GM12878 (cell line): ENCODE measurements around the gene MYH9. TPM values are rescaled to one million over a fixed set of nuclear protein-coding genes. Genes with fewer than 3 reads are reported as not detected.

Experiments
- BCL11A ChIP-seq: IDR thresholded peaks from 2 replicates; pipeline ENCODE4 v1.6.1; 2011; ENCODE audit warnings: low read depth, low read length
- CBFB ChIP-seq: IDR thresholded peaks from 2 replicates; pipeline ENCODE4 v1.6.1; 2016; ENCODE audit warnings: antibody characterized with exemption, low read depth
- CHD2 ChIP-seq: IDR thresholded peaks from 2 replicates; pipeline ENCODE4 v1.6.1; 2011; ENCODE audit warnings: low read depth, low read length, improper control_type of control experiment, borderline replicate concordance
- EP300 ChIP-seq, 2 experiments: fragments of 150-350 bp in 1 of 2; IDR thresholded peaks; 2 replicates each; pipeline ENCODE4 v1.6.1; 2011 to 2012; ENCODE audit warnings: low read depth in 2 of 2, low read length in 2 of 2, borderline replicate concordance in 1 of 2, improper control_type of control experiment in 1 of 2, inconsistent platforms in 1 of 2; ENCODE audit not compliant: control insufficient read depth in 1 of 2
- ESRRA ChIP-seq: IDR thresholded peaks from 2 replicates; pipeline ENCODE4 v1.6.1; 2012; ENCODE audit warnings: mild to moderate bottlenecking, low read length, improper control_type of control experiment
- KDM1A ChIP-seq: fragments of 200-600 bp; sonication (generic); IDR thresholded peaks from 2 replicates; pipeline ENCODE4 v1.6.1; 2016; ENCODE audit warnings: borderline replicate concordance
- NR2C1 ChIP-seq: fragments of 450-650 bp; IDR thresholded peaks from 2 replicates; pipeline ENCODE4 v1.6.1; 2017; ENCODE audit warnings: antibody characterized with exemption, mild to moderate bottlenecking, moderate library complexity
- PAX8 ChIP-seq: fragments of 450-650 bp; IDR thresholded peaks from 2 replicates; pipeline ENCODE4 v1.6.1; 2017; ENCODE audit warnings: mild to moderate bottlenecking, moderate library complexity
- POU2F2 ChIP-seq: IDR thresholded peaks from 3 replicates; pipeline ENCODE4 v1.6.1; 2011; ENCODE audit warnings: low read depth, mild to moderate bottlenecking, low read length, borderline replicate concordance
- RAD21 ChIP-seq: IDR thresholded peaks from 2 replicates; pipeline ENCODE4 v1.6.1; 2011; ENCODE audit warnings: mild to moderate bottlenecking, low read depth, low read length, moderate library complexity; ENCODE audit not compliant: insufficient read depth
- RCOR1 ChIP-seq: conservative IDR thresholded peaks from 2 replicates; pipeline ENCODE4 v1.6.1; 2012; ENCODE audit warnings: low read depth, low read length, improper control_type of control experiment
- RFX5 ChIP-seq: IDR thresholded peaks from 2 replicates; pipeline ENCODE4 v1.6.1; 2011; ENCODE audit warnings: low read depth, low read length, improper control_type of control experiment
- RUNX3 ChIP-seq: IDR thresholded peaks from 2 replicates; pipeline ENCODE4 v1.6.1; 2012; ENCODE audit warnings: low read length, inconsistent platforms
- SUZ12 ChIP-seq: fragments of 200-600 bp; sonication (generic); IDR thresholded peaks from one replicate; pipeline ENCODE4 v1.6.1; 2018; ENCODE audit warnings: antibody characterized with exemption, mild to moderate bottlenecking; ENCODE audit not compliant: unreplicated experiment
- TBL1XR1 ChIP-seq: IDR thresholded peaks from 2 replicates; pipeline ENCODE4 v1.6.1; 2012; ENCODE audit warnings: low read depth, low read length, improper control_type of control experiment
- YY1 ChIP-seq: IDR thresholded peaks from 2 replicates; pipeline ENCODE4 v1.6.1; 2011; ENCODE audit warnings: low read depth, mild to moderate bottlenecking, low read length
- ZSCAN29 ChIP-seq: fragments of 450-650 bp; IDR thresholded peaks from 2 replicates; pipeline ENCODE4 v1.6.1; 2017; ENCODE audit warnings: mild to moderate bottlenecking, moderate library complexity
- polyA plus RNA-seq, 11 experiments: library from polyadenylated mRNA; depleted of rRNA in 4 of 11; unstranded in 6 of 11; stranded (reverse) in 5 of 11; fragments of >200 nt; fragmentation: Nextera tagmentation in 4 of 11; fragmentation: Illumina TruSeq in 1 of 11; extraction: Ambion mirVana in 4 of 11; extraction: Trizol in 1 of 11; gene quantifications; 1 replicate in 1 of 11; 2 replicates in 10 of 11; pipeline versions ENCODE4 v1.2.1 to v1.2.3, GENCODE V29; 2011 to 2016; ENCODE audit warnings: inconsistent platforms in 2 of 11, missing spikeins in 2 of 11, low read depth in 1 of 11
- total RNA-seq, 4 experiments: library from RNA; depleted of rRNA in 3 of 4; stranded (reverse); fragments of >200 nt in 3 of 4; fragmentation: Illumina TruSeq in 1 of 4; extraction: Trizol in 1 of 4; gene quantifications; 2 replicates each; pipeline versions ENCODE4 v1.2.1 to v1.2.3, GENCODE V29; 2013 to 2021
- TF ChIP-seq, protein P1 (sequence below): IDR thresholded peaks from 2 replicates; pipeline ENCODE4 v1.6.1; 2011; ENCODE audit warnings: low read depth, low read length, improper control_type of control experiment, borderline replicate concordance
- TF ChIP-seq, protein P2 (sequence below): fragments of 450-650 bp; IDR thresholded peaks from 2 replicates; pipeline ENCODE4 v1.6.1; 2017; ENCODE audit warnings: mild to moderate bottlenecking, moderate library complexity
- TF ChIP-seq, protein P3 (sequence below): fragments of 150-350 bp; IDR thresholded peaks from 2 replicates; pipeline ENCODE4 v1.6.1; 2016; ENCODE audit warnings: low read depth, low read length

MYH9 gene
- total and polyA plus RNA-seq, 10 of the 15 experiments (the other 5 are each of a cell fraction or from before 2014, with no cell fraction given), result 5.1 to 525 (median 145) TPM

DNA sequence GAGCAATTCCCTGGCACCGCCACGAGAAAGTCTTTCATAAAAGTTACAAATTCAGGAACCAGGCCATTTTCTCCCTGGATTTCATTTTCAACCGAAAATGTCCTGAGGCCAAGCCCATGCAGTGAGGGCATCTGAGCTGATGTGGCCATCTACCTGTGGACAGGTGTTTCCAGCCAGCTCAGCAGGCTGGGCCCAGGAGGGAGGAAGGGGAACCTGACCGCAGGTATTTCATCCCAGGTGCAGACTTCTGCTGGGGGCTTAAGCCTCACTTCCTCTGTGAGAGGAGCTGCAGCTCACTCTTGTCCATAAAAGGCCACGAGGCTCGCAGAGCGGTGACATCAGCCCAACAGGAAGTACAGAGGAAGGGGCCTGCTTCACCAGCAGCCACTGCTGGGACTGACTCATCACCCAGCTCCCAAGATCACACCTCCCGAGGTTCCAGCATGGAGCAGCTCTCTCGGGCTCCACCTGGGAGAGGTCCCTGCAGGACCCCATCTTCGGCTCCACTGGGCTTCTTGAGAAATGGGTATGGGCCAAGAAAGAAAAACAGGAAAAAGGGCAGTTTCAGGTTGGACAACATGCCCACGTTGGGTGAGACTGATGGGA is 56.4 kb downstream of the MYH9 start (continued):
- TF ChIP-seq CHD2 (peak; percentile 20; the same call in 1 of the 2 replicates), RUNX3 (peak; percentile 89), KDM1A (no peak), RCOR1 (no peak), RAD21 (no peak), RFX5 (no peak), TBL1XR1 (no peak; the same call in 1 of the 2 replicates), CBFB (peak; percentile 35; the same call in 1 of the 2 replicates), POU2F2 (no peak), BCL11A (peak; percentile 54; the same call in 1 of the 2 replicates), PAX8 (no peak), YY1 (0 out of 2 replicates have a peak, but pooled peaks have one; percentile 38), SUZ12 (no peak), EP300 (IDR thresholded peaks at IDR 0.05; ENCODE audit: borderline replicate concordance in 1 of 2, control insufficient read depth in 1 of 2, low read depth in 2 of 2, low read length in 2 of 2) (peak in 1 of 2 experiments; percentile 77; a peak in 2 of 4 replicates), ESRRA (no peak), ZSCAN29 (no peak), NR2C1 (no peak)
- TF ChIP-seq, protein P1, sequence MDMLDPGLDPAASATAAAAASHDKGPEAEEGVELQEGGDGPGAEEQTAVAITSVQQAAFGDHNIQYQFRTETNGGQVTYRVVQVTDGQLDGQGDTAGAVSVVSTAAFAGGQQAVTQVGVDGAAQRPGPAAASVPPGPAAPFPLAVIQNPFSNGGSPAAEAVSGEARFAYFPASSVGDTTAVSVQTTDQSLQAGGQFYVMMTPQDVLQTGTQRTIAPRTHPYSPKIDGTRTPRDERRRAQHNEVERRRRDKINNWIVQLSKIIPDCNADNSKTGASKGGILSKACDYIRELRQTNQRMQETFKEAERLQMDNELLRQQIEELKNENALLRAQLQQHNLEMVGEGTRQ, result no peak
- TF ChIP-seq, protein P2, sequence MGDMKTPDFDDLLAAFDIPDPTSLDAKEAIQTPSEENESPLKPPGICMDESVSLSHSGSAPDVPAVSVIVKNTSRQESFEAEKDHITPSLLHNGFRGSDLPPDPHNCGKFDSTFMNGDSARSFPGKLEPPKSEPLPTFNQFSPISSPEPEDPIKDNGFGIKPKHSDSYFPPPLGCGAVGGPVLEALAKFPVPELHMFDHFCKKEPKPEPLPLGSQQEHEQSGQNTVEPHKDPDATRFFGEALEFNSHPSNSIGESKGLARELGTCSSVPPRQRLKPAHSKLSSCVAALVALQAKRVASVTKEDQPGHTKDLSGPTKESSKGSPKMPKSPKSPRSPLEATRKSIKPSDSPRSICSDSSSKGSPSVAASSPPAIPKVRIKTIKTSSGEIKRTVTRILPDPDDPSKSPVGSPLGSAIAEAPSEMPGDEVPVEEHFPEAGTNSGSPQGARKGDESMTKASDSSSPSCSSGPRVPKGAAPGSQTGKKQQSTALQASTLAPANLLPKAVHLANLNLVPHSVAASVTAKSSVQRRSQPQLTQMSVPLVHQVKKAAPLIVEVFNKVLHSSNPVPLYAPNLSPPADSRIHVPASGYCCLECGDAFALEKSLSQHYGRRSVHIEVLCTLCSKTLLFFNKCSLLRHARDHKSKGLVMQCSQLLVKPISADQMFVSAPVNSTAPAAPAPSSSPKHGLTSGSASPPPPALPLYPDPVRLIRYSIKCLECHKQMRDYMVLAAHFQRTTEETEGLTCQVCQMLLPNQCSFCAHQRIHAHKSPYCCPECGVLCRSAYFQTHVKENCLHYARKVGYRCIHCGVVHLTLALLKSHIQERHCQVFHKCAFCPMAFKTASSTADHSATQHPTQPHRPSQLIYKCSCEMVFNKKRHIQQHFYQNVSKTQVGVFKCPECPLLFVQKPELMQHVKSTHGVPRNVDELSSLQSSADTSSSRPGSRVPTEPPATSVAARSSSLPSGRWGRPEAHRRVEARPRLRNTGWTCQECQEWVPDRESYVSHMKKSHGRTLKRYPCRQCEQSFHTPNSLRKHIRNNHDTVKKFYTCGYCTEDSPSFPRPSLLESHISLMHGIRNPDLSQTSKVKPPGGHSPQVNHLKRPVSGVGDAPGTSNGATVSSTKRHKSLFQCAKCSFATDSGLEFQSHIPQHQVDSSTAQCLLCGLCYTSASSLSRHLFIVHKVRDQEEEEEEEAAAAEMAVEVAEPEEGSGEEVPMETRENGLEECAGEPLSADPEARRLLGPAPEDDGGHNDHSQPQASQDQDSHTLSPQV, result peak; percentile 54; the same call in 1 of the 2 replicates
- TF ChIP-seq, protein P3, sequence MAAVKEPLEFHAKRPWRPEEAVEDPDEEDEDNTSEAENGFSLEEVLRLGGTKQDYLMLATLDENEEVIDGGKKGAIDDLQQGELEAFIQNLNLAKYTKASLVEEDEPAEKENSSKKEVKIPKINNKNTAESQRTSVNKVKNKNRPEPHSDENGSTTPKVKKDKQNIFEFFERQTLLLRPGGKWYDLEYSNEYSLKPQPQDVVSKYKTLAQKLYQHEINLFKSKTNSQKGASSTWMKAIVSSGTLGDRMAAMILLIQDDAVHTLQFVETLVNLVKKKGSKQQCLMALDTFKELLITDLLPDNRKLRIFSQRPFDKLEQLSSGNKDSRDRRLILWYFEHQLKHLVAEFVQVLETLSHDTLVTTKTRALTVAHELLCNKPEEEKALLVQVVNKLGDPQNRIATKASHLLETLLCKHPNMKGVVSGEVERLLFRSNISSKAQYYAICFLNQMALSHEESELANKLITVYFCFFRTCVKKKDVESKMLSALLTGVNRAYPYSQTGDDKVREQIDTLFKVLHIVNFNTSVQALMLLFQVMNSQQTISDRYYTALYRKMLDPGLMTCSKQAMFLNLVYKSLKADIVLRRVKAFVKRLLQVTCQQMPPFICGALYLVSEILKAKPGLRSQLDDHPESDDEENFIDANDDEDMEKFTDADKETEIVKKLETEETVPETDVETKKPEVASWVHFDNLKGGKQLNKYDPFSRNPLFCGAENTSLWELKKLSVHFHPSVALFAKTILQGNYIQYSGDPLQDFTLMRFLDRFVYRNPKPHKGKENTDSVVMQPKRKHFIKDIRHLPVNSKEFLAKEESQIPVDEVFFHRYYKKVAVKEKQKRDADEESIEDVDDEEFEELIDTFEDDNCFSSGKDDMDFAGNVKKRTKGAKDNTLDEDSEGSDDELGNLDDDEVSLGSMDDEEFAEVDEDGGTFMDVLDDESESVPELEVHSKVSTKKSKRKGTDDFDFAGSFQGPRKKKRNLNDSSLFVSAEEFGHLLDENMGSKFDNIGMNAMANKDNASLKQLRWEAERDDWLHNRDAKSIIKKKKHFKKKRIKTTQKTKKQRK, result no peak
